Muscle layer of colon (tissue), 2 donors: Measurements from ENCODE around the gene UBA52.

Experiments used
- H3K27ac ChIP-seq: one replicate; pipeline ENCODE4 v1.7.0; 2013; ENCODE audit warnings: low read depth, mild to moderate bottlenecking, low read length, moderate library complexity
- H3K27me3 ChIP-seq, 2 donors: one replicate each; pipeline ENCODE4 v1.7.0; 2013; ENCODE audit warnings: low read length in 2 of 2, mild to moderate bottlenecking in 2 of 2; ENCODE audit not compliant: insufficient read depth in 2 of 2, control insufficient read depth in 1 of 2
- H3K36me3 ChIP-seq: one replicate; pipeline ENCODE4 v1.7.0; 2013; ENCODE audit warnings: mild to moderate bottlenecking, low read length; ENCODE audit not compliant: insufficient read depth
- H3K4me1 ChIP-seq: one replicate; pipeline ENCODE4 v1.7.0; 2013; ENCODE audit warnings: mild to moderate bottlenecking, low read length; ENCODE audit not compliant: insufficient read depth
- H3K4me3 ChIP-seq, 2 donors: one replicate each; pipeline ENCODE4 v1.7.0; 2013; ENCODE audit warnings: low read length in 2 of 2, low read depth in 1 of 2, mild to moderate bottlenecking in 1 of 2, moderate library complexity in 1 of 2
- H3K9ac ChIP-seq: one replicate; pipeline ENCODE4 v1.7.0; 2013; ENCODE audit warnings: low read length
- H3K9me3 ChIP-seq: one replicate; pipeline ENCODE4 v1.7.0; 2013; ENCODE audit warnings: mild to moderate bottlenecking, low read length
- donor health status: abdominal sarcoma.
- donor health status: Adenocarcinoma of cecum.

Gene UBA52

DNA sequence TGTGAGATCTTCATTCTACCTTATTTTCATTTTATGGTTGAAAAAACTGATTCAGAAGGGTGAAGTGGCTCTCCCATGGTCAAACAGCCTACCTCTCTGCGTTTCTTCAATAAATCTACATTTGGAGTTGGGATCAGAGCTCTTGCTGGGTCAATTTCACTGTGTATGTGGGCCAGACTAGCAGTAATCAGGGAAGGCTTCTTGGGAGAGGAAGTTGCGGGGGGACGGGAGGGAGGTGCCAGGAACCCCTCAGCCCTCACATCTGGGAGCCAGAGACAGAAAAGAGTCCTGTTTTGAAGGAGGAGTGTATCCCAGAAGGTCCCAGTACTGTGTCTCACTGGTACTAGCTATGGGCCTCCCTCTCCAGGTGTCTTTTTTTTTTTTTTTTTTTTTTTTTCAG, 13.1 kb upstream of the UBA52 start:
- Histone ChIP-seq H3K9me3 (no peaks in the 10 kb centered on the region), H3K4me3 (peak overlapping the region; percentile 91 to 94), H3K36me3 (peaks cover 17% of the 10 kb centered on the region), H3K9ac (peak overlapping the region; percentile 98), H3K27ac (peak overlapping the region; percentile 98), H3K27me3 (no peaks in the 10 kb centered on the region), H3K4me1 (peaks cover 9% of the 10 kb centered on the region)

GRCh38 chr19:18559685-18560084, 12.0 kb upstream of the UBA52 start:
- Histone ChIP-seq H3K9me3 (no peaks in the 10 kb centered on the region), H3K36me3 (peaks cover 23% of the 10 kb centered on the region), H3K9ac (no peak overlapping the region), H3K27ac (no peak overlapping the region), H3K4me1 (peaks cover 9% of the 10 kb centered on the region), H3K27me3 (no peaks in the 10 kb centered on the region), H3K4me3 (no peak overlapping the region)

DNA sequence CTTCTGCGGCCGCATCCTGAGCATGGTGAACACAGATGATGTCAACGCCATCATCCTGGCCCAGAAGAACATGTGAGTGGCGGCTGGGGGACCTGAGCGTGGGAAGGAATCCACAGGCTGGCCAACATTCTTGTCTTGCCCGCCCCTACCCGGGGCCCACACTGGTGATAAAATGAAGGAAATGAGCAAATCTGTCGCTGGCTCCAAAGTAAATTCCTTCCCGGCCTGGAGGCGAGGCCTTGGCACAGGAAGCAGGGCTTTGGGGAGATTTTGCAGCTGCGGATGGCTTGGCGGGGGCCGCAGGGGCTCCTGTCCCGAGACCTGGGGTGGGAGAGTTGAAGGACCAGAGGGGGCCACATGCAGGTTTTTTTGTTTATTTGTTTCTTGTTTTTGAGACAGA, 9.6 kb upstream of the UBA52 start:
- no peak overlapping the region for H3K4me3 ChIP-seq
- peaks cover 45% of the 10 kb centered on the region for H3K36me3 ChIP-seq
- no peaks in the 10 kb centered on the region for H3K27me3 ChIP-seq
- H3K27ac ChIP-seq = no peak overlapping the region
- no peaks in the 10 kb centered on the region for H3K9me3 ChIP-seq
- no peak overlapping the region for H3K9ac ChIP-seq
- H3K4me1 ChIP-seq = peaks cover 9% of the 10 kb centered on the region

DNA sequence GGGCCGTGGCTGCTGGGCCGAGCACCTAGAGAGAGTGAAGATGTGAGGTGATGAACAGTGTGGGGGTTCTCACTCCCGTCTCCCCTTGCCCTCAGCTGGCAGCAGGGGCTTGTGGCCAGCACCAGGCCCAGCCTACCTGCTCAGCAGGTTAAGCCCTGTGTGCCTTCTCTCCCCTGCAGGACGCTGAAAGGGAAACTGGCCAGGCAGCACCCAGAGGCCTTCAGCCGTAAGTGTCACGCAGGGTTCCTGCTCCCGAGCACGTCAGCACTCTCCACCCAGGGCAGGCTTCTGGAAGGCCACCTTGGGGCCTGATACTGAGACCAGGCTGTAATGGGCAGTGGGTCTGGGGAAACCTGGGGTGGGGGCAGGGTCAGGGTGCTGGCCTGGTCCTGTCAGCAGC, 4.7 kb upstream of the UBA52 start:
- H3K27ac ChIP-seq = no peak overlapping the region
- H3K36me3 ChIP-seq = peaks cover 62% of the 10 kb centered on the region
- no peaks in the 10 kb centered on the region for H3K27me3 ChIP-seq
- no peaks in the 10 kb centered on the region for H3K9me3 ChIP-seq
- no peak overlapping the region for H3K4me3 ChIP-seq
- no peak overlapping the region for H3K9ac ChIP-seq
- H3K4me1 ChIP-seq = no peaks in the 10 kb centered on the region

DNA sequence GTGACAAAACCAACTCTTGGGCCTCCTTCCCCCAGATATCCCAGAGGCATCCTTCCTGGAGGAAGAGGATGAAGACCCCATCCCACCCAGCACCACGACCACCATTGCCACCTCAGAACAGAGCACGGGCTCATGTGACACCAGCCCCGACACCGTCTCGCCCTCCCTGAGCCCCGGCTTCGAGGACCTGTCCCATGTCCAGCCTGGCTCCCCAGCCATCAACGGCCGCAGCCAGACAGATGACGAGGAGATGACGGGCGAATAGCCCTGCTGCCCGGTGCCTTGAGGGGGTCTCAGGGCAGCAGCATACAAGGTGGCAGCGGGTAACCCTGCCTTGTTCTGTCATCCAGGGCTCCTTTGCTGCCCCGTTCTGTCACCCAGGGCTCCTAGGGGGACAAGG, 3.3 kb upstream of the UBA52 start:
- Histone ChIP-seq H3K36me3 (peaks cover 54% of the 10 kb centered on the region), H3K4me3 (no peak overlapping the region), H3K9ac (no peak overlapping the region), H3K27ac (no peak overlapping the region), H3K9me3 (no peaks in the 10 kb centered on the region), H3K4me1 (peaks cover 12% of the 10 kb centered on the region), H3K27me3 (no peaks in the 10 kb centered on the region)

DNA sequence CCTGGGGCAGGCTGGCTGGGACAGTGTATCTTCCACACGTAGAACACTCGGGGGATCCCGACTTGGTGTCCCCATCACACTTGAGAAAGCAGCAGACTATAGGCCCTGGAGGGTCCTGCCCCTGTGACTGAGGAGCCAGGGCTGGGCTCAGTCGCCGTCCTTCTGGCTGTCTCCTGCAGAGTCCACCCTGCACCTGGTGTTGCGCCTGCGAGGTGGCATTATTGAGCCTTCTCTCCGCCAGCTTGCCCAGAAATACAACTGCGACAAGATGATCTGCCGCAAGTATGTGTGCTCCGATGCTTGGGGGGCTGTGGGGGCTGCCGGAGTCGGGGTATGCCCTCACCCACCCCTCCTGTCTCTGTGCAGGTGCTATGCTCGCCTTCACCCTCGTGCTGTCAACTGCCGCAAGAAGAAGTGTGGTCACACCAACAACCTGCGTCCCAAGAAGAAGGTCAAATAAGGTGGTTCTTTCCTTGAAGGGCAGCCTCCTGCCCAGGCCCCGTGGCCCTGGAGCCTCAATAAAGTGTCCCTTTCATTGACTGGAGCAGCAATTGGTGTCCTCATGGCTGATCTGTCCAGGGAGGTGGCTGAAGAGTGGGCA, 3.1 kb downstream of the UBA52 start:
- peaks cover 15% of the 10 kb centered on the region for H3K4me1 ChIP-seq
- peaks cover 48% of the 10 kb centered on the region for H3K36me3 ChIP-seq
- H3K9me3 ChIP-seq = no peaks in the 10 kb centered on the region

GRCh38 chr19:18576383-18576782, 4.7 kb downstream of the UBA52 start:
- H3K4me1 ChIP-seq = peaks cover 15% of the 10 kb centered on the region
- peaks cover 48% of the 10 kb centered on the region for H3K36me3 ChIP-seq
- H3K9me3 ChIP-seq = no peaks in the 10 kb centered on the region
- H3K27ac ChIP-seq = no peak overlapping the region
- no peak overlapping the region for H3K4me3 ChIP-seq
- no peak overlapping the region for H3K9ac ChIP-seq
- H3K27me3 ChIP-seq = no peaks in the 10 kb centered on the region

More for the DNA sequence above, 3.1 kb downstream of the UBA52 start:
- Histone ChIP-seq H3K27ac (no peak overlapping the region), H3K4me3 (no peak overlapping the region), H3K9ac (no peak overlapping the region), H3K27me3 (no peaks in the 10 kb centered on the region)

DNA sequence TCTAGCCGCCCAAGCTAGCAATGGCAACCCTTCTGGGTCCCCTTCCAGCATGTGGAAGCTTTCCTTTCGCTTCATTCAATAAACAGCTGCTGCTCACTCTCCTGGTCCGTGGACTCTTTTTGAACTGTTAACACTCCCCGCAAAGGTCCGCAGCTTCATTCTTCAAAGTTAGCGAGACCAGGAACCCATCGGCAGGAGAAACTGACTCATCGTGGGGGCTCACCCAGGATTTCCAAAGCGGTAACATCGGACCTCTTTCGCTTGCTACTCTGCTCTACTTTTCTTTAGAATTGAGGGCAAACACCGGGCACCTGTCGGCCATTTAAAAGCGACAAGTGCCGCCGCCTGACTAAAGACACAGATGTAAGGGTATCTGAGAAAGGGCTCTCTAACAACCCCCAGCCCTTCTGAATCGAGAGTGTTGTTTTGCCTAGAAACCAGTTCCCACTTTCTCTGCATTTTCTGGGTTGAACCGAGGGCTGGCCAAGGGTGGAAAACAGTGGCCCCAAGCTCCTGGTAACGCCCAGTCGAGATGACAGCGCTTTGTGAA, 5.8 kb downstream of the UBA52 start:
- Histone ChIP-seq H3K4me1 (peaks cover 13% of the 10 kb centered on the region), H3K9ac (no peak overlapping the region), H3K27ac (no peak overlapping the region), H3K4me3 (no peak overlapping the region), H3K36me3 (peaks cover 48% of the 10 kb centered on the region), H3K27me3 (no peaks in the 10 kb centered on the region), H3K9me3 (no peaks in the 10 kb centered on the region)

- Histone ChIP-seq H3K9ac (no peak overlapping the region), H3K27me3 (no peaks in the 10 kb centered on the region), H3K27ac (no peak overlapping the region), H3K9me3 (no peaks in the 10 kb centered on the region), H3K4me3 (no peak overlapping the region), H3K4me1 (no peaks in the 10 kb centered on the region), H3K36me3 (peaks cover 27% of the 10 kb centered on the region)
These were observed 8.7 kb downstream of the UBA52 start for GRCh38 chr19:18580311-18580710.

GRCh38 chr19:18586306-18586705, 14.6 kb downstream of the UBA52 start:
- Histone ChIP-seq H3K36me3 (peaks cover 7% of the 10 kb centered on the region), H3K4me3 (no peak overlapping the region), H3K9ac (no peak overlapping the region), H3K9me3 (no peaks in the 10 kb centered on the region), H3K4me1 (peaks cover 12% of the 10 kb centered on the region), H3K27ac (no peak overlapping the region), H3K27me3 (no peaks in the 10 kb centered on the region)

DNA sequence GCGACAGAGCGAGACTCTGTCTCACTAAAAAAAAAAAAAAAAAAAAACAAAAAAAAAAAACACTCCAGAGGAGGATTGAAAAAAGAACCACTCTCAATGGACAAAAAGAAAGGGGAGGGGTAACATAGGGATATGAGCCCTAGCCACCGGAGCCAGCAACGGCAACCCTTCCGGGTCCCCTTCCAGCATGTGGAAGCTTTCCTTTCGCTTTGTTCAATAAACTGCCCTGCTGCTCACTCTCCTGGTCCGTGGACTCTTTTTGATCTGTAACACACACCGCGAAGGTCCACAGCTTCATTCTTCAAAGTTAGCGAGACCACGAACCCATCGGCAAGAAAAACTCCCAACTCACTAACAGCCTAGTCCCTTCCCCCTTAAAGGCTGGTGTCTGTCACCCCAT, 15.9 kb downstream of the UBA52 start:
- H3K4me3 ChIP-seq = no peak overlapping the region
- no peak overlapping the region for H3K9ac ChIP-seq
- H3K9me3 ChIP-seq = no peaks in the 10 kb centered on the region
- H3K27me3 ChIP-seq = no peaks in the 10 kb centered on the region
- no peak overlapping the region for H3K27ac ChIP-seq
- H3K4me1 ChIP-seq = peaks cover 12% of the 10 kb centered on the region
- peaks cover 7% of the 10 kb centered on the region for H3K36me3 ChIP-seq

DNA sequence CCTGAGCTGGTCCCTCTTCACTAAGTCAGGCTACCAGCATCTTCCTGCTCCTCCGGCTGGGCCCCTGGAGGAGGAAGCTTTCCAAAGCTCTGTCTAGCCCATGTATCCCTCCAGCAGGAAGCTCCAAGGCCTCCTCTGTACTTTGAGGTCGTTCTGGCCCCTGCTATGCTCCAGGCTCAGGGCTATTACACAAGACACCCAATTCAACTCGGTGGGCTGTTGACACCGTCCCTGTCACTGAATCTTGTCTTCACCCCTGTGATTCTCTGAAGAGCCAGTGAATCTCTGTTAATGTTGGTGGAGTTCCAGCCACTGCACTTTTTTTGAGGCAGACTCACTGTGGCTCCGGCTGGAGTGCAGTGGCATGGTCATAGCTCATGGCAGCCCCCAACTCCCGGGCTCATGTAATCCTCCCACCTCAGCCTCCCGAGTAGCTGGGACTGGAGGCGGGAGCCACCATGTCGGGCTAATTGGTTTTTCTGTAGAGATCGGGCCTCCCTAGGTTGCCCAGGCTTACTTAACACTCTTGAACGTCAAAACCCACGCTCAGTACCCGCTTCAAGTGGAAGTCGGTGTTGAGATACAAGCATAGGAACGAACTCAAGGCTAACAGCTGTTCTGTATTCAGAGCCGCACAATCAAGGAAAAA, 16.4 kb downstream of the UBA52 start:
- H3K27ac ChIP-seq = peak overlapping the region; percentile 88
- peak overlapping the region; percentile 30 to 75 for H3K4me3 ChIP-seq
- no peaks in the 10 kb centered on the region for H3K9me3 ChIP-seq
- H3K27me3 ChIP-seq = no peaks in the 10 kb centered on the region
- no peak overlapping the region for H3K9ac ChIP-seq
- peaks cover 7% of the 10 kb centered on the region for H3K36me3 ChIP-seq
- H3K4me1 ChIP-seq = peaks cover 12% of the 10 kb centered on the region
